NT2/D1 (cell line): ENCODE data around the gene HPCAL1.

ENCODE experiments used
- SUZ12 ChIP-seq: IDR thresholded peaks from 2 replicates; pipeline ENCODE4 v1.6.1; 2011; ENCODE audit not compliant: insufficient read length, insufficient read depth; ENCODE audit errors: extremely low read depth
- YY1 ChIP-seq: IDR thresholded peaks from 2 replicates; pipeline ENCODE4 v1.6.1; 2011; ENCODE audit not compliant: insufficient read length, insufficient read depth
- ZNF274 ChIP-seq: IDR thresholded peaks from 2 replicates; pipeline ENCODE4 v1.6.1; 2011; ENCODE audit warnings: mild to moderate bottlenecking, low read depth, low read length

DNA sequence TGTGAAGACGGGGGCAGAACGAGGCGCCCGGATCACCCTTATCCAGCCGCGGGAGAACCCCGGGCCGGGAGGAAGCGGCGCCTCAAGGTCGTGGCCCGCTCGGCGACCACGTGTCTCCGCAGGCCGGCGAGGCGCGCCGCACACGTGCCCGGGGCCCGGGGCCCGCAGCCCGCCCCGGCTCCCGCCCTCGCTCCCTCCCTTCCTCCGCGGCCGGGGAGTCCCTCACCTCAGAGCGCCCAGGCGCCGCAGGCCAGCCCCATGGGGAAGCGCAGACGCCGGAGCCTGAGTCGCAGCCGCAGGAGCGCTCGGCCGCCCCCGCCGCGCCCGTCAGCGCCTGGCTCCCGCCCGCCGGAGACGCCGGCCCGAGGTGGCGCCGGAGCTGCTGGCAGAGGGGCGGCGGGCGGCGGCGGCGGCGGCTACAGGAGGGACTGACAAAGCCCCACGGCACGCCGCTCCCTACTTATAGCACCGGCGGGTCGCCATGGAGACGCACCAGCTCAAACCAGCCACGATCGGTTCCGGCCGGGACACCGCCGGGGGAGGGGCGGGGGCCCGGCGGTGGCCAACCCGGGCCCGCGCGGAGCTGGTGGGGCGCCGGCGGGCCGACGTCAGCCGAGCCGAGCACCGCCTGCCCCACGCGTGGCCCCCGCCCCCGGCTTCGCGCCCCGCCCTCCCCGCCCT is 145.3 kb downstream of the HPCAL1 start, which contains the start of gene ODC1:
- TF ChIP-seq SUZ12 = no peak
- TF ChIP-seq YY1 = no peak
- no peak for TF ChIP-seq ZNF274
